Measurements from ENCODE around the gene CAMTA1.
"Not testable (repeated sequence)": the region's sequence is repeated elsewhere in the genome, so short reads cannot be mapped to it uniquely, and the experiment has no call there.

The CAMTA1 gene

DNA sequence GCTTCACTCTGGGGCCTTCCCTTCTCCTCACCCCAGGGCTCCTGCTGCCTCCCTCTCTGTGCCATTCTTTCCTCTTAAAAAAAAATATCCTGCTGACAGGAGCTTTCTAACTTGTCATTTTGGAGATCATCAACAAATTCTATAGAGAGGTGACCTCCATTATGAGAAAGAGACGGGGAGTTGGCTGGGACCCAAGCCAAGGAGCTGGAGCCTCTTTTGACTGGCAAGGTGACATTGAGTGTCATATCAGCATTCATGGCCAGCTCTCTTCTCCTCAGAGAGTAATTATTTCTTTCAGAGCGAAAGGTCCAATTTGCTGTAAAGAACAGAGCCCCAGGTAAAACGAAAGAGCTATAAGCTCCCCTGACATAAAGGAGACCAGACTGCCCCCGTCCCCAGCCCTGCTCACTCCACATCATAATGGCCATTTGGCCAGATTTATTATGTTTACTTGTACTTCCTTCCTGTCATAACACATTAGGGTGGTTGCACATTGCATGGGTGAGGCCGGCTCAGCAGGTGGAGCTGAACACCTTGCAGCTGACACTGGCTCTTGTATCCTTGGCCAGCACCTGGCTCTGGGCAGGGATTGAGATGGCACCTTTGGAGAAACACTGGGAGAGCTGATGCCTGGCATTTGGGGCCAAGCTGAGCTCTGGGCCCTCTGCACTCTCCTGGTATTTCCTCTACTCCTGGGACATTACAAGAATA is 581.9 kb downstream of the CAMTA1 start:
- DNase-seq (ENCODE audit: low read depth in 3 of 3), result no peak

DNA sequence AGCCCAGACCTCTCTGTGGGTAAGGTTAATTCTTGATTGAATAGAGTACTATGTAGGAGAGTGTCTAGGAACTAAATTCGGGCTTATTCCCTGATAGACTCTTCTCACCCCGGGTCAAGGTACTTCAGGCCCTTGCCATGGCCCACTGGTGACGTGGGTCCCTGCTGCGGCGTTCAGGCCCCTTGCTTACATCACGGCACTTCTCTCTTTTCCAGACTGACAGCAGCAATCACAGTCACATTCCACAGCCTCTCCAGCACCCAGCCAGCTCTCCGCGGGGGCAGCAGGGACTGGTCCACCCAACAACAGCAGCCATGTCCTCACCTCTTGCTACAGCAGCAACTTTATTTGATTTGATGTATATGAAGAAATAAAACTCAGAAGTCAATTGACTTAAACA is 584.6 kb downstream of the CAMTA1 start:
- no peak for DNase-seq (ENCODE audit: low read depth in 3 of 3)

DNA sequence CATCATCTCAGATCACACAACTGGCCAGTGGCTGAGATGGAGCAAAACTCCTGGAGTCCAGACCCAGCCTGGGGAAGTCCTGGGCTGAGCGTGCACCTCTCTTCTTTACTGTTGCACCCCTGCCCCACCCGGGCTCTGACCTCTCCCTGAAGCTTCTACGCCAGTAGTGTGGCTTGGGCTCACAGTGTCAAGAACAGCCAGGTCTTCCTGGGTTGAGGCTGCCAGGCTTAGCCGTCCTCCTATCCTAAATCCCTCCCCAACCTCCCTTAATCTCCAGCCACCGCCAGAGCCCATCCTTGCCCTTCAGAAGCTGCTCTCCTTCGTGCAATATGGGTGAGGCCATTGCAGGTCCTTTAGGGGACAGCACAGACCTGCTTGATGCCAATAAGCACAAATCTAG is 586.7 kb downstream of the CAMTA1 start:
- DNase-seq (ENCODE audit: low read depth in 3 of 3), result no peak

DNA sequence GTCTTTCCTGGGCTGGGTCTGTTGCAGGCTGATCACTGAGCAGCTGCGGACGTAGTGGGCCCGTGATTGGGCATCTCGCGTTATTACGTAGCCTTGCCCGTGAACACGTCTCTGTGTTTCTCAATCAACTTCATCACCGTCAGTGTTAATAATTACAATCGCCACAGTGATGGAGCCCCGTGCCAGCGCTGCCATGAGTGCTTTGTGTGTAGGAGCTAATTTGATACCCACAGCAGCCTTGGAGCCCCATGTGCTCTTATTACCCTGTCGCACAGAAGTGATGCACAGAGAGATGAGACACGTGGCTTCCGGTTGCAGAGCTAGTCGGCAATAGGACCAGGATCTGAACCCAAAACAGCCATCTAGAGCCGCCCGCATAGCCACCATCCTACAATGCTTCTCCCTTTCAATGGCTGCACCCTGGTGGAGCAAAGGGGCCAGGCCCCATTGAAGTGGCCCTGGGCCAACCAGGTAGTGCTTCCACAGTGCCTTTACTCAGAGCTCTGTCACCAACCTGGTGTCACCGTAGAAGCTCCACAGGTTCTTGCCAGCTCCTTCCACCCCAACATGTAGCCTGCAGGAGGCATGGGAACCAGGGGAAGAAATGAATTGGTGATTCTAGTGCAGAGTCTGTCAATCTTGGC is 587.3 kb downstream of the CAMTA1 start:
- DNase-seq (ENCODE audit: low read depth in 3 of 3), result no peak

DNA sequence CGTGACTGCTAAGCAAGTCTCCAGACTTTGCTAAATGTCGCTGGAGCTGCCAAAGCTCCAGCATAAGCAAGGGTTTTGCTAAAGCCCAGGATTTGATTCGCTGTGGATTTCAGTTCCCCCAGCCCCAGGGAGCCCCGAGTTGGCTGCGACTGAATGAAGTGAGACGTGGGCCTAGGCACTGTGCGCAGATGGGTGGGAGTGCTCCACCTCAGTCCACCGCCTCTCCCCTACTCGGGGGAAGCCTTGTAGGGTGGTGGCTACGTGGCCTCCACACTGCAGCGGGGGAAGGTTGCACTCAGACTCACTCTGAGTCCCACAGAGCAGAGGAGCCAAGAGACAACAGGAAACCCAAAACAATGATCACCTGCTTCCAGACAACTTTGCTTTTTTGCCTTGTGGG is 588.0 kb downstream of the CAMTA1 start:
- no peak for DNase-seq (ENCODE audit: low read depth in 3 of 3)

DNA sequence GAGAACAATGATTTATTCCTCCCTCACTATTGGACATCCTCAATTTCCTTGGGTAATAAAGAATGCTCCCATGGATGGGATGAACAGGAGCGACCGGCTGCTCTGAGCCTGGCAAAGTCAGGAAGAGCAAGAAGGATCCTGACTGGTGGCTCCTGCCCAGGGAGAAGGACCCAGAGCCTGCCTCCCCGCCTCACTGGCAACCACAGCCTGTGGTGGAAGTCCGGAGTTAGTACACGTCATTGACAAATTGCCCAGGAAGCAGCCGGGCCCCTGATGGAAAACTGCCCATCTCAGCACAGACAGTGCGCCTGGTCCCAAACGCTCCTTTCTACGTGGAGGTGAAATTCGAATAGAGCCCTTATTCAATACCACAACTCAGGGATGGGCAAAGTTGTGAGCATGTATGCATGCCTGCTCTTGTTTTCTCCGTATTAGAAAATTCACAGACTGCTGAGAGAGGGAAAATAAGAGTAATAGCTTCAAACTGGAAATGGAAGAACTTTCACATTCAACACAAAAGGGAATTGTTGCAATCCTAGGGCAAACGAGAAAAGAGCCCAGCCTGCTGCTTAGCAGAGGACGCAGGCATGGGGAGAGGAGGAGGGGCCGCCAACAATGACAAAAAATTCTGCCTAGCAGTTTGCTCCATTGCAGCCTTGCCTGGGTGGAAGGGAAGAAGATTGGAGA is 588.8 kb downstream of the CAMTA1 start:
- no peak for DNase-seq (ENCODE audit: low read depth in 3 of 3)

DNA sequence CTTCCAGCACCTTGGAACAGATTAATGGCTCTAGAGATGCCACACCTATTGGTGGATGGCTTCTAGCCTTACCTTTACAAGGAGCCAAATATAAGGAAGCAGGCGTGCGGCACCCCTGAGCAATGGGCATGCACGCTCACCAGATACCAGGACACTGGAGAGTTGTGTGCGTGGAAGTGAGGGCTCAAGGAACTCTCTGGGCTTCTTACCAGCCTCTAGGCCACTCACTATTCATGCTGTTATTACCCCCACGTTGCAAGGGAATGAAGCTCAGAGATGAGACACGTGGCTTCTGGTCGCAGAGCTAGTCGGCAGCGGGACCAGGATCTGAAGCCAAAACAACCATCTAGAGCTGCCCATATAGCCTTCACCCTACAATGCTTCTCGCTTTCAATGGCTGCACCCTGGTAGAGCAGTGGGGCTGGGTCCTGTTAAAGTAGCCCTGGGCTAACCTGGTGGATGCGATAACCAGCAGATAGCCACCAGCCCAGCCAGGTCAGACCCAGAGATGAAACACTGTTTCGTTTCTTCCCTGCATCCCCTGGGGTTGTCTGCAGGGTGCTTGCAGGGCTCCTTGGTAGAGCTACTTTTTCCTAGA is 589.4 kb downstream of the CAMTA1 start:
- DNase-seq (ENCODE audit: low read depth in 3 of 3), result no peak

DNA sequence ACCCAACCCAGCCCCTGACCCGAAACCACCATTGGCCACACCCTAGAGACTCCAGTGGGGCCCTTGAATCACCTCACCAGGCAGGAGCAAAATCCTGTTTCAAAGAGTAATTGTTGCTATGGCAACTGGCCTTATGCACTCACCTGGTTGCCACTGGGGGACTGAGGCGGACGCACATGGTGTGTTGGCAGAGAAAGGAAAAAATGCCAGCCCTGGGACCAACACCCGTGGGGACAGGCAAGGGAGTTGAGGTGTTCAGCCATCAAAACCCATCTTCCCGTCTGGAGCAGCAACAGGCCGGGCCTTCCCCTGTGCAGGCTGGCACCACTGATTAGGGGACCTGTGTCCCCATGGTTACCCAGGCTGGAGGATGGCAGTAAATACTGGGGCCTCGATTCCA is 590.1 kb downstream of the CAMTA1 start:
- no peak for DNase-seq (ENCODE audit: low read depth in 3 of 3)

DNA sequence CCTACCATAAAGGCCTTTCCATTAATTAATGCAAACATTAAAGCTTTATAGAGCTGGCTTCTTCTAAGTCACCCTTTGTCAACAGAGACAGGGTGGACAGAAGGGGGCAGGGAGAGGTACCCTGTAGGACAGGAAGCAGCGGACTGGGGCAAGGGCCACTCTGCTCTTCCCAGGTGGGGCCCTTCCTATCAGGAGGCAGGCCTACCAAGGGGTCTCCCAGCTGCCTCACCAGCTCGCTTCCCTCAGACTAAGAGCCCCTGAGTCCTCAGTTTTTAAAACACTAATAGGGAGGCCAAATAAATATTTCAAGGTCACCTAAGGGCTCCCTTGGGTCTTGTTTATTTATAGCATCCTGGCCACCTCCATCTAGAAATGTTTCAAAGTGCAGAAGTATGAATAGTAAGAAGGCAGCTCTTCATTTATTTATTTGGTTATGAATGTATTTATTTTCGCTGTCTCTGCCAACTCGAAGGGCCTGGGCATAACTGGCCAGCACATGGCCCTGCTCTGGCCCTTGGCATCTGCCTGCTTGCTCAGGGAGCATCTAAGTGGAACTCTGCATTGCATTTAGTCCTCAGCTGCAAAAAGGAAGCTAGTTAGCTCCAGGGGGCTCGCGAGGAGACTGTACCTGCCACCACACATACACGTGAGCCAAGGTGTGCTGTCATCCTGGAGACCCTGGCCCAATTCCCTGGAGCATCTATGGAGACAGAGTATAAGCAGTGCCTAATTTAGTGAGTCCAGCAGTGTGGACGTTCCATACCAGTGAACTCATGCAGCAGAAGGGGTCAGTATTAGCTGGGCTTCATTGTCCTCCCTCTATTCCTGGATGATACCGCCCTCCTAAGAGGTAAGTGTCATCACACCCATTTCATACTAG is 590.8 kb downstream of the CAMTA1 start:
- DNase-seq (ENCODE audit: low read depth in 3 of 3), result no peak

DNA sequence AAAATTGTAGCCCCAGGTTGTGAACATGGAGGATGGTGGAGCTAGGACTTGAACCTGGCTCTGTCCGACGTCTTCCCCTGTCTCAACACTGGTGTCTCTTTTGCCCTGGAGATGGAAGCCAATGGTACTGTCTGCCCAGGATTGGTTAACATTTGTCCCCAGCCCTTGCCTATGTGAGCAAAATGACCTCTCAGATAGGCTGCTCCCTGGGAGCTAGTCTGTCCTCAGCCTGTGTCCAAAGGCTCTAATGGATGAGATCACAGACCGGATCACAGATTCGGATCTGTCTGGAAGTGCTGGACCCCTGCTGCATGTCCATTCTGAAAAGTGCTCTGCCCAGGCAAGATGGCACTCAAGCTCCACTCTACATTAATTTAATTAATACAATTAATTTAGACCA is 591.4 kb downstream of the CAMTA1 start:
- no peak for DNase-seq (ENCODE audit: low read depth in 3 of 3)

DNA sequence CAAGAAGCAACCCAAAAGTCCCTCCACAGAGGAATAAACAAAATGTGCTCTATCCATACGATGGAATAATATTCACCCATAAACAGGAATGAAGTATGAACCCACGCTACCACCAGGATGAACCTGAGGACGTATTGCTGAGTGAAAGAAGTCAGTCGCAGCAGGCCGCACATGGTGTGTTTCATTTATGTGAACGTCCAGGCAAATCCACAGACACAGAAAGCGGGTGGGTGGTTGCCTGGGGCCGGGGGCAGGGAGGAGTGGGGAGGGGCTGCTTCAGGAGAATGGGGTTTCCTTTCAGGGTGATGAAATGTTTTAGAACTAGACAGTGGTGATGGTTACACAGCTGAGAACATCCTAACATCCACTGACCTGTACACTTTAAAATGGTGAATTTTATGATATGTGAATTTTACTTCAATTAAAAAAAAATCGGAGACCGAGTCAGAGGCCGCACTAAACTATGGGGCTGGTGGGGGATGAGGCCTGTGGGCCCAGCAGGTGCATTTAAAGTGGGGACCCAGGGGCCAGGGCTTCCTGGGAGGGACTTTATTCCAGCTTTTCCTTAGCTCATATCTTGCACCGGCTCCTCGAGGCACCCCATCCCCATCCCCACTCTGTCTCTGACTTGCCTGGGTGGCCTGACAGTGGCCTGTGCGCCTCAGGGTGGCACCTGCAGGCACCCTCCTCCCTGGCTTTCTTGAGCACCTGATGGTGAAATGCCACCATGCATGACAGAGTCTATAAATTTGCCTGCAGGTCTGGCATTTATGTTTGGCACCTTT is 593.3 kb downstream of the CAMTA1 start:
- no peak for DNase-seq (ENCODE audit: low read depth in 3 of 3)

DNA sequence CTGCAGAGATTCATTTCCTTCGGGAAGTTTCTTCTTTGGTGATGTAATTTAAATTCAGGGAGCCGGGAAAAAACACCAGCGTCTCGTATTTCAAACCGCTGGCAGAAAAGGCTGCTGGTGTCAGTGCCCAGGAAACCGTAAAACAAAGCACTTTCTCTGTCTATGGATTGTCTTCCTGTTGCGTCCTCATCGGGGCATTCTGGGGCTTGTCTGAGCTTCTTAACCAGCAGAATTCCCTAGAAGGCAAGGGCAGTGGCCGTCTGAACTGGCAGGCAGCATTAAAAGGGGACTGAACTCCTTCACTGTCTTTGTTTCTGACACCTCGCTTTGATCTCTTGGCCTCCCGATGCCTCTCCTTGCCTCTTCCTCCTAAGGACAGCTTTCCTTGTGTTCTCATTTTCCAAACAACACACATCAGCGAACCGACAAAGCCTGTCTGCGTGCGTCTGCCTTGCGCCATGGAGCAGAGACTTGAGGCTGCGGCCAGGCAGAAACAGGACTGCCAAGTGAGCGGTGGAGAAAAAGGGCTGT is 594.3 kb downstream of the CAMTA1 start:
- DNase-seq (ENCODE audit: low read depth in 3 of 3), result no peak

DNA sequence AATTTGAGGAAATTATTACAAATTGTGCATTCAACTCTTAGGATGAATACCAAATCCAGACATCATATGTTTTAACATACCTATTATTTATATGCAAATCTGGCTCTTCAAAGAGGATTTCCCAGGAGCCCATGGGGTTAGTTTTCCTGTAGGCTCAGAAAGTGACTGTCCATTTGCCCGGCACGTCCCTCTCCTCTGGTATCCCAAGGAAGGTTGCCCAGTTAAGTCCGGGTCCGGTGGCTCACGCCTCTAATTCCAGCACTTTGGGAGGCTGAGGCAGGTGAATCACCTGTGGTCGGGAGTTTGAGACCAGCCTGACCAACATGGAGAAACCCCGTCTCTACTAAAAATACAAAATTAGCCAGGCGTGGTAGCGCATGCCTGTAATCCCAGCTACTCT is 594.8 kb downstream of the CAMTA1 start:
- DNase-seq (ENCODE audit: low read depth in 3 of 3), result not testable (repeated sequence)

DNA sequence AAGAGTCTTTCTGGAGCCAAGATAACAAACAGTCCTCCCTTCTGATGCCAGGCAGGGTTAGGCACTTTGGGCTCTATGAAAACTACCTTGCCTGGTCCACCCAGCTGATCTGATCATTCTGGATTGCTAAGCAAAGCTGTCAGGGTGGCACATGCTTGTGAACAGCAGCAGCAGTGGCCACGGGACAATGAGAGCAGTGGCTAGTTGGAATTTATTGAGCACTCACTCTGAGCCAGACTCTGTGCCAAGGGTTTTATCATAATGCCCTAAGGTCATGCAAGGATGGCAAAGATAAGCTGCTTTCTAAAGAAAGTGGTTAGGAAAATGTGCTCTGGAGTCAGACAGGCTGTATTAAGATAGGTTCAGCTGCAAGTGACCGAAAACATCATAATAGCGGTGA is 595.5 kb downstream of the CAMTA1 start:
- no peak for DNase-seq (ENCODE audit: low read depth in 3 of 3)

DNA sequence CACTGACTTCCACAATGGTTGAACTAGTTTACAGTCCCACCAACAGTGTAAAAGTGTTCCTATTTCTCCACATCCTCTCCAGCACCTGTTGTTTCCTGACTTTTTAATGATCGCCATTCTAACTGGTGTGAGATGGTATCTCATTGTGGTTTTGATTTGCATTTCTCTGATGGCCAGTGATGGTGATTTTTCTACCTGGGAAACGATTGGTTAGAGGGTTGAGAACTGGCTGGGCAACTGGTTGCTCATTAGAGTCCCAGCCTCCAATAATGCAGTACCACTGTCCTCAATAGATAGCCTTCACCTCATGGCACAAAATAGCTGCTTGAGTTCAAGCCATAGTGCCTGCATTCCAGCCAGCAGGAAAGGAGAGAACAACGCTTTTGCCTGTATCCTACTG is 596.5 kb downstream of the CAMTA1 start:
- not testable (repeated sequence) for DNase-seq (ENCODE audit: low read depth in 3 of 3)

DNA sequence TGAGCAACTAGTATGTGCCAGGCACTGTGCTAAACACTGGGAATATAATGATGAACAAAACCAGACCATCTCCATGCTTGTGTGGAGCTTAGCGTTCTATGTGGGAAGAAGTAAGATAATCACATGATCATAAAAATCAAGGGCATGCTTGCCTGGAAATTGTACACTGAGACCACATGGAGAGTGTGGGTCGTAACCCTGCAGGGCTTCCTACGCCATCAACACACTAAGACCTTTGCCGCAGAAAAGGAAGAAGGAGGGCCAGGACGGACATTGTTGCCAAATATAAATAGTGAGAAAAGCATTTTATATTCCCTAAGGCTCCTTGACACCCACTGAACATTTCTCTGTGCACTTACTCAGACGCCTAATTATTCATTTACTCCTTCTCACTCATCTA is 597.7 kb downstream of the CAMTA1 start:
- no peak for DNase-seq (ENCODE audit: low read depth in 3 of 3)

DNA sequence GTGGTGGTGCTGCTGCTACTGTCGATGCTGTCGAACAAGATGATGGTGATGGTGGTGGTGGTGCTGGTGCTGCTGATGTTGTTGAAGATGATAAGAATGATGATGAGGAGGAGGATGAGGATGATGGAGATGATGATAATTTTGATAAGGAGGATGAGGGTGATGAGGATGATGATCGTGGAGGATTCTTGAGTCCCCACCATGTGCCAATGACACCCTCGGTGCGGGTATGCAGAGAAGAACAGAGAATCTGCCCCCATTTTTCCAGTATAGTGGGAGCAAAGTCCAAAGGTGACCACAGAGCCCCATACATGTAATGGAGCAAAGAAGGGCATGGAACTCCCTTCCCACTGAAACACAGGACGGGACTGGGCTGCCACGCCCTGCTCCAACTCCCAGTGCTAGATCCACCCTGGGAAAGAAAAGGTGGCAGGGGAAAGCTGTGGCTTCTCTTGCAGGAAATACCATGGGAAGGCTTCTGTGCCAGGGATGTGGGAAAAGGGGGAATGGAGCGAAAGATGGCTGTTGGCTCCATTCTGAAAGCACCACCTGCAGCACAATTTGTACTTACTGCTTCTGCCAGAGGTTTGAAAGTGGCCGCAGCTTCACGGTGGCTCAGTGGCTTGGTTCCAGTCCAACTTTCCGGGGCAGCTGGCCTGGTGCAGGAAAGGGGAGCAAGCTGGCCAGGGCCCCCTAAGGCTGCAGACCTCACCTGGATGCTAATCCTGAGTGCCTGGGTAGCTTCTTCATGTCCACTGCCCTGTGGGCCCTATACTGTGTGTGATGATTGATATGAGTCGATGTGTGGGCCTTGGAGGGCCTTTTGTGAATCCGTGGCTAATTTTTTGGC is 598.6 kb downstream of the CAMTA1 start:
- DNase-seq (ENCODE audit: low read depth in 3 of 3), result no peak

DNA sequence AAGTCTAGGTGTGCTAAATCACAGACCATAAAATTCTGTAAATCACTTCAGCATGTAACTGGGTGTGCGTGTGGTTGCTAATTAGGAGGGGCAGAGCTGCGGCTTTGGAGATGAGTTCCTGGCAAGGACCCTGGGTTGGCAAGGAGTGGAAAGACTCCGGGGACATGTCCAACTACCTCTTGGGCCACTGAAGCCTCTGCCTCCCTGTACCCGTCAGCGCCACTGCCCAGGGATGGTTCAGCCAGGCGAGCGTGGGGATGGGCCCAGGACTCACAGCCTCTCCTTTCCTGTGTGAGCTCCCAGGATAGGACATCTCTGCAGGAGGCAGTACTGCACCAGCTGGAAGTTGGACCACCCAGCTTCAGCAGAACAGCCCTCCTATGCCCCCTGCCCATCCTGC is 599.4 kb downstream of the CAMTA1 start:
- DNase-seq (ENCODE audit: low read depth in 3 of 3), result no peak

DNA sequence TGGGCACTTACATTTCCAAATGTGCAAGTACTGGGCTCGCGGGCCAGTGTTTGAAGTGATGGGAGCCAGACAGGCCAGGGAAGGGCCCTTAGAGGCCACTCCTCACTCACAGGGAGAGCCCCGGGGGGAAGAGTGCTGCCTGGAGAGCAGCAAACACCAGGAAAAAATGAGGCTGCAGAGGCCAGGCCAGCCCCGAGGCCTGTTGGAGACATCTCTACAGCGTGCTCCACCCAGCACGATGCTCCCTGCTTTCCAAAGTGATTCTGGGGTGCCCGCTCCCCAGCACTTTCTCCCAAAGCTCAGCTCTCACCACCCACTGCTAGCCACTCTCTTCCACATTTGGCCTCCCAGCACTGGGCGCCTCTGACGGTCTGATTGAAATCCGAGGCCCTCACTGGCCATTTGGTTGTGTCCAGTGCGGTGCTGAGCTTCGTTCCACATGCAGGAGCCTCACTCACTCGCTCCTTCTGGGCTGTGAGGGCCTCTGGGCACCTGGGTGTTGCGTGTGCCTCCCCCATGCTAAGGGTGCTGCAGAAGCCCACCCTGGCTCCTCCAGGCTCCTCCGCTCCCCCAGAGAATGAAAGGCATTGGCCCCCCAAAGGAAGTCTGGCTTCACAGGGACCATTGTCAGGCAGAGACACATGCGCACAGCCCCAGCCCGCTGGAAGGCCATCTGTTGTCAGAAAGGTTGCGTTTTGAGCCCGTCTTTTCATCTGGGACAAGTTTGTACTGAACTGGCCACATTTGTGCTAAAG is 600.4 kb downstream of the CAMTA1 start:
- DNase-seq (ENCODE audit: low read depth in 3 of 3), result no peak

Measured in stimulated activated CD4-positive, alpha-beta T cell treated with anti-CD3 and anti-CD28 coated beads, TNF-alpha, amount 100 ng/mL, for 24 hours (primary cell).